ENCODE measurements around the gene DRAM2. TPM values are rescaled to one million over a fixed set of nuclear protein-coding genes. Genes with fewer than 3 reads are reported as not detected.

Gene DRAM2
- total and polyA plus RNA-seq, 2 of the 4 experiments (the other 2 are of a cell fraction): 31.4 to 66.3 TPM

DNA sequence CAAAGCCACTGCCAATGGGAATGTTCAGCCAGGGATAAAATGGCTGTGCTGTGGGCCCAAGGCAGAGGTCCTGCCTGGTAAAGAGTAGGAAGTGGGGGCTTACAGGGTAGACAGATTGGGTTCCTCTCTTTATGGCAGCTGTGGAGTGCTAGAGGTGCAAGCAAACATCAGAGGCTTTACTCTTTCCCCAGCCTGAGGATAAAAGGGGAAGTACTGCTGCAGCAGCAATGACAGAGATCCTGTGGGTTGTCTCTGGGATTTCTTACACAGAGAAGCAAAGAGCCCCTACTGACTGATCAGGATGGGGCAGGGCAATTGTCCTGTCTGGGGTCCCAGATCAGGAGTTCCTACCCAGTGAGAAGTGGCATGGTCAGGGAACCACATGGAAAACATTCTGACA lies 54.2 kb downstream of the DRAM2 start:
- Histone ChIP-seq H4K5ac (ENCODE audit: low read depth, low read length) (no peak overlapping the region), H4K91ac (ENCODE audit: insufficient read depth, low read depth, low read length) (no peak overlapping the region), H3K9me3 (ENCODE audit: control insufficient read depth, insufficient read depth, low read length) (peaks cover 1% of the 10 kb centered on the region; the same call in 1 of the 2 replicates), H2BK15ac (ENCODE audit: low read depth, low read length) (no peak overlapping the region), H2AK9ac (replicated peaks; ENCODE audit: low read depth, low read length, poor library complexity) (no peak overlapping the region), H3K23ac (ENCODE audit: low read depth, low read length) (no peak overlapping the region), H2BK20ac (ENCODE audit: low read depth, low read length) (no peak overlapping the region), H2AK5ac (ENCODE audit: low read depth, low read length) (no peak overlapping the region), H3K4me3 (ENCODE audit: insufficient read depth, low read depth, low read length) (no peak overlapping the region), H3K4ac (ENCODE audit: low read depth, low read length) (no peak overlapping the region), H4K8ac (ENCODE audit: low read depth in 2 of 2, low read length in 2 of 2) (no peak overlapping the region), H3K56ac (ENCODE audit: extremely low read depth, insufficient read depth, low read length) (no peak overlapping the region), H3K9ac (ENCODE audit: low read depth, low read length) (no peak overlapping the region), H3K4me1 (ENCODE audit: control insufficient read depth, insufficient read depth, low read length) (no peaks in the 10 kb centered on the region), H4K20me1 (ENCODE audit: insufficient read depth, low read length) (no peaks in the 10 kb centered on the region), H2AFZ (replicated peaks; ENCODE audit: low read length, poor library complexity) (no peak overlapping the region), H2BK5ac (ENCODE audit: low read depth, low read length, poor library complexity, severe bottlenecking) (no peak overlapping the region), H2BK120ac (ENCODE audit: low read depth, low read length) (no peak overlapping the region), H3K27me3 (ENCODE audit: control insufficient read depth, insufficient read depth, low read length) (no peaks in the 10 kb centered on the region), H3K36me3 (ENCODE audit: control insufficient read depth, insufficient read depth, low read length) (no peaks in the 10 kb centered on the region), H3K9me1 (ENCODE audit: insufficient read depth, low read length) (no peaks in the 10 kb centered on the region), H3K27ac (ENCODE audit: insufficient read depth, low read length) (no peak overlapping the region), H3K4me2 (ENCODE audit: low read depth, low read length) (no peak overlapping the region), H3K14ac (replicated peaks; ENCODE audit: low read depth, low read length) (no peak overlapping the region), H3K79me1 (ENCODE audit: low read depth in 1 of 2, low read length in 2 of 2) (no peaks in the 10 kb centered on the region), H3K18ac (ENCODE audit: low read depth, low read length) (no peak overlapping the region)
- DNase-seq (no peak), ATAC-seq (ENCODE audit: low read depth) (no peak)
- intact Hi-C loops (cut with micrococcal nuclease) (no loop called here), dilution Hi-C loops (cut with HindIII; ENCODE audit: low sequenced_read_pairs, unreplicated experiment) (no loop called here), in situ Hi-C loops (cut with MboI; ENCODE audit: low sequenced_read_pairs) (no loop called here)
- POLR2A ChIA-PET (ENCODE audit: unreplicated experiment): no interaction called here
- CTCF ChIA-PET: no interaction called here
- no TSS peak for BruUV-seq (replicated peaks)
- no peak for TF ChIP-seq MXI1 (IDR thresholded peaks at IDR 0.05; ENCODE audit: borderline replicate concordance, low read depth, low read length)
- TF ChIP-seq FOS (IDR thresholded peaks at IDR 0.05; ENCODE audit: low read depth, low read length): no peak
- TF ChIP-seq CEBPB (IDR thresholded peaks at IDR 0.05; ENCODE audit: low read depth, low read length): no peak
- no peak for TF ChIP-seq NFE2L2 (IDR thresholded peaks at IDR 0.05; ENCODE audit: low read depth, low read length)
- TF ChIP-seq RAD21 (IDR thresholded peaks at IDR 0.05; ENCODE audit: low read length): no peak
- TF ChIP-seq, protein P1, sequence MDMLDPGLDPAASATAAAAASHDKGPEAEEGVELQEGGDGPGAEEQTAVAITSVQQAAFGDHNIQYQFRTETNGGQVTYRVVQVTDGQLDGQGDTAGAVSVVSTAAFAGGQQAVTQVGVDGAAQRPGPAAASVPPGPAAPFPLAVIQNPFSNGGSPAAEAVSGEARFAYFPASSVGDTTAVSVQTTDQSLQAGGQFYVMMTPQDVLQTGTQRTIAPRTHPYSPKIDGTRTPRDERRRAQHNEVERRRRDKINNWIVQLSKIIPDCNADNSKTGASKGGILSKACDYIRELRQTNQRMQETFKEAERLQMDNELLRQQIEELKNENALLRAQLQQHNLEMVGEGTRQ (IDR thresholded peaks at IDR 0.05; ENCODE audit: low read depth, low read length): no peak
- no peak for TF ChIP-seq MAZ (IDR thresholded peaks at IDR 0.05; ENCODE audit: borderline replicate concordance, low read depth, low read length)
- TF ChIP-seq, protein P2, sequence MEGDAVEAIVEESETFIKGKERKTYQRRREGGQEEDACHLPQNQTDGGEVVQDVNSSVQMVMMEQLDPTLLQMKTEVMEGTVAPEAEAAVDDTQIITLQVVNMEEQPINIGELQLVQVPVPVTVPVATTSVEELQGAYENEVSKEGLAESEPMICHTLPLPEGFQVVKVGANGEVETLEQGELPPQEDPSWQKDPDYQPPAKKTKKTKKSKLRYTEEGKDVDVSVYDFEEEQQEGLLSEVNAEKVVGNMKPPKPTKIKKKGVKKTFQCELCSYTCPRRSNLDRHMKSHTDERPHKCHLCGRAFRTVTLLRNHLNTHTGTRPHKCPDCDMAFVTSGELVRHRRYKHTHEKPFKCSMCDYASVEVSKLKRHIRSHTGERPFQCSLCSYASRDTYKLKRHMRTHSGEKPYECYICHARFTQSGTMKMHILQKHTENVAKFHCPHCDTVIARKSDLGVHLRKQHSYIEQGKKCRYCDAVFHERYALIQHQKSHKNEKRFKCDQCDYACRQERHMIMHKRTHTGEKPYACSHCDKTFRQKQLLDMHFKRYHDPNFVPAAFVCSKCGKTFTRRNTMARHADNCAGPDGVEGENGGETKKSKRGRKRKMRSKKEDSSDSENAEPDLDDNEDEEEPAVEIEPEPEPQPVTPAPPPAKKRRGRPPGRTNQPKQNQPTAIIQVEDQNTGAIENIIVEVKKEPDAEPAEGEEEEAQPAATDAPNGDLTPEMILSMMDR (conservative IDR thresholded peaks at IDR 0.05; ENCODE audit: low read depth, low read length): no peak
- TF ChIP-seq MAFK (IDR thresholded peaks at IDR 0.05; ENCODE audit: low read depth, low read length): no peak
- no peak for TF ChIP-seq POLR2A (IDR thresholded peaks at IDR 0.05; ENCODE audit: low read depth, low read length)
- TF ChIP-seq, protein P3, sequence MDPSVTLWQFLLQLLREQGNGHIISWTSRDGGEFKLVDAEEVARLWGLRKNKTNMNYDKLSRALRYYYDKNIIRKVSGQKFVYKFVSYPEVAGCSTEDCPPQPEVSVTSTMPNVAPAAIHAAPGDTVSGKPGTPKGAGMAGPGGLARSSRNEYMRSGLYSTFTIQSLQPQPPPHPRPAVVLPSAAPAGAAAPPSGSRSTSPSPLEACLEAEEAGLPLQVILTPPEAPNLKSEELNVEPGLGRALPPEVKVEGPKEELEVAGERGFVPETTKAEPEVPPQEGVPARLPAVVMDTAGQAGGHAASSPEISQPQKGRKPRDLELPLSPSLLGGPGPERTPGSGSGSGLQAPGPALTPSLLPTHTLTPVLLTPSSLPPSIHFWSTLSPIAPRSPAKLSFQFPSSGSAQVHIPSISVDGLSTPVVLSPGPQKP (IDR thresholded peaks at IDR 0.05; ENCODE audit: borderline replicate concordance, low read depth, low read length): no peak
- no peak for TF ChIP-seq RCOR1 (IDR thresholded peaks at IDR 0.05; ENCODE audit: insufficient replicate concordance, low read length)
- no peak for TF ChIP-seq RFX5 (IDR thresholded peaks at IDR 0.05; ENCODE audit: low read depth, low read length)
- TF ChIP-seq BHLHE40 (IDR thresholded peaks at IDR 0.05; ENCODE audit: low read depth, low read length): no peak
- no peak for TF ChIP-seq SMC3 (IDR thresholded peaks at IDR 0.05; ENCODE audit: low read depth, low read length)
